Activated naive CD4-positive, alpha-beta T cell treated with anti-CD3 and anti-CD28 coated beads, Interleukin-2, amount 50 U/mL, for 16 hours (primary cell): Measurements from ENCODE around the gene GATA3.

Source experiments
- DNase-seq: peaks from one replicate; pipeline ENCODE4 v3.0.0-alpha.2; 2020

Gene GATA3

DNA sequence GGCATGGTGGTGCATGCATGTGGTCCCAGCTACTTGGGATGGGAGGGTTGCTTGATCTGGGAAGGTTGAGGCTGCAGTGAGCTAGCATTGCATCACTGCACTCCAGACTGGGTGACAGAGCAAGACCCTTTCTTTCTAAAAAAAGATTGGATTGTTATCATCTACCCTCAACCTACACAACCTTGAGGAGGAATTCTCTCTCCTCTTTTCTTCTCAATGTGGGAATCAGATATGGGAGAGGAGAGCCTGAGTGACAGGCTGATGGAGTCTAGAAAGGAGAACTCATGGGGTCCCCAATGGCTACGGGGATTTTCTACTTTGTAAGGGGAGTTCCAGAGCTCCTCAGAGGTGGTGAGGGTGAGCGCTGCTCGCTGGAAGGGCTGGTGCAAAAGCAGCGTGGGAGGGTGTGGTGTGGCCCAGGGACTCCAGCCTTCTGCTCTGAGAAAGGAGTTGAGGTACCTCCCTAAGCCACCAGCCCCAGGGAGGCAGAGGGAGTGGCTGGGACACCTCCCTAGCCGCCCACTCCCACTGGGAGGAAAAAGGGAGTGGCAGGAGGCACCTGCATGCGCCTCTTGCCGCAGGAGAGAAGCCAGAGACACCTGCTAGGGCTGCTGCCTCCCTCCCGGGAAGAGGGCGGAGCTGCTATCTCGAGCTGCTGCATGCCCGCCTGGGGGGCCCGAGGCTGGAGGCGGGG, 48.4 kb downstream of the GATA3 start:
- DNase-seq = no peak

DNA sequence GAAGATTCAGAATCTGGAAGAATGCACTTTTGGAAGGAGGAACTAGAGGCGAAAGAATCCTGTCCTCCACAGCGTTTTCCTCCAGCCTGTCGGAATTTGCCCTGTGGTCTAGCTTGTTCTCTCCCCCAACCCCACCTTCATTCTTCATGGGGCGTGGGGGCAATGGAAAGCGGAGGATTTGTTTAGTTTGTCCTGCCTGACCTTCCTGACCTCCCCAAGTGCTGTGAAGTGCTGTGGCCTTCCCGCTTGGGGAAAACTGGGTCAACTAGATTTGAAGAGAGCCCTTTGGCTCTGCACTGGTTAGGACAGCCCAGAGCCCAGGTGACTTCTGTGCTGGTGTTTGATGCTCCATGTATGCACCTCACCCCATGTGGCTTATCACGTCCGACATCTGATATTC, 49.1 kb downstream of the GATA3 start:
- no peak for DNase-seq

DNA sequence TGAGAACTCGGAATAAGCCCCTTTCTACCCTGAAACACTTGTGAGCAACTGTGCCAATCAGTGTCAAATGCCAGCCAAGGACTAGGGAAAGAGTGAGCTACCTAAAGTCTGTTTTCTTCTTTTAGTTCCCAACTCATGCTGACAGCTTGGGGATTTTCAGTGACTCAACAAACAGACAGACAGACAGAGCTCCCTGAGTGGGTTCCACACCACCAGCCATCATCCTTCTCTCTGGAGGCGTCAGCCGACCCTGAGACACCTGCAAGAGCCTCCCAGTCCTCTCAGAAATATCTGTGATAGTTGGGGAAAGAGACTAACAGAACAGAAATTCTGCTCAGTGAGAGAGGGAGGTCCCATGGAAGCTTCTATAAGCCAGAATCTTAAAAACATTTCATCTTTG, 49.5 kb downstream of the GATA3 start:
- DNase-seq = no peak

DNA sequence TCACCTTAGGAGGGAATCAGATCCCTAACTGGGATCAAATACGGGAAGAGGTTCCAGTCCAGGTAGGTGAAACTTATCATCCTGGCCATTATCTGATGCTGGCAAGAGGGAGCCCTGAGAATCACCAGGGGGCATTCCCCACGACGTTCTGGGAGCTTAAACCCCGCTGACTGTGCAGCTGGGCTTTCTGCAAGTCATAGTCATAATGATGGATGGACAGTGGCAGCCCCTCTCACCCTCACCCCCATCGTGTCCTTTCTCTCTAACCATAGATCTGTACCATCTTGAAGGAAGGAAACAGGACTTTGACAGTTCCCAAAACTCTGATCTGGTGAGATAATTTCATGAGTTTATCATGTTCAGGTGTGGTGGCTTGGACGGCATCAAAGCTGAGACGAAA, 50.2 kb downstream of the GATA3 start:
- no peak for DNase-seq

DNA sequence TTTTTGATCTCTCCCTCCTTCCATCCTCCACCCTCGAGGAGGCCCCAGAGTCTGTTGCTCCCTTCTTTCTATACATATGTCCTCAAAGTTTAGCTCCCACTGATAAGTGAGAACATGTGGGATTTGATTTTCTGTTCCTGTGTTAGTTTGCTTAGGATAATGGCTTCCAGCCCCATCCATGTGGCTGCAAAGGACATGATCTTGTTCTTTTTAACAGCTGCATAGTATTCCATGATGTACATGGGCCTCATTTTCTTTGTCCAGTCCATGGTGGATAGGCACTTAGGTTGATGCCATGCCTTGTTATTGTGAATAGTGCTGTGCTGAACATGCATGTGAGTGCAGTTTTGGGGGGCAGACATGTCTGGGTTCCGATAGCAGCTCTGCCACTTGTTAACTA, 51.4 kb downstream of the GATA3 start:
- DNase-seq = no peak

DNA sequence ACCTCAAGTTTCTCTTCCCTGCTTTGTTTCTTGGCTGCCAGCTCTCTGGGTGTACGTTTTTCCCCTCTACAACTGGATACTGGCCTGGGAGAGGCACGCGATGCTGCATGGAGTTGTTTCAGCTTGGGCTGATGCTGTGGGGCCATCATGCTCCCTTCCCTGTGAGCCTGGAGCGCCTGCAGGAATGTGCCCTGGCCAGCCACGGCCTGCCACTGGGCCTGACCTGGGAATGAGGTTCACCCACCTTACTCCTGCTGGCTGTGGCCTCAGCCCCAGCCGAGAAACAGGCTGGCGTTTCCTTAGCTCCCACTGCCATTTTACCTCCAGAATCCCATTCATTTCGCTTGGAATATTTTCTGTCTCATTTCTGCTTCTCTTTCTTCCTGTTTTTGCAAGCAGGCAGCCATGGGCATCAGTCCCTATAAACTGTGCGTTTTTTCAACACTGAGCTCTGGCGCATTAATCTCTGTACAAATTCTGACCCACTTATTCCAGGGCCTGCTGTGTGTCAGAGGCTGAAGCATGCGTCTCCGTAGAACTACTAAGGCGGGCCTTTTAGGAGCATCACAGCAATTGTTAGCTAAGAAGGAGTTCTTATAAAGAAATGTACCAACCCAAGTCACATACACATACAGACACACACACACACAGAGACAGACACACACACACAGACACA, 57.9 kb downstream of the GATA3 start:
- no peak for DNase-seq

DNA sequence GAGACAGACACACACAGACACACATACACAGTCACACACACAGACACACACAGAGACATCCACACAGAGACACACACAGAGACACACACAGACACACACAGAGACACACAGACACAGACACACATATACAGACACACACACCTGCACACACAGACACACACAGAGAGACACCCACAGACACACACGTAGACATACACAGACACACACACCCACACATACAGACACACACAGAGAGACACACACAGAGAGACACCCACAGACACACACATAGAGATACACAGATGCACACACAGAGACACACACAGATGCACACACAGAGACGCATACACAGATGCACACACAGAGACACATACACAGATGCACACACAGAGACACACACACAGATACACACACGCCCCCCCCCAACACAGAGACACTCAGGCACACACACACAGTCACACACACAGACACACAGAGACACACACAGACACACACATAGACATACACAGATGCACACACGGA, 58.5 kb downstream of the GATA3 start:
- DNase-seq = no peak

DNA sequence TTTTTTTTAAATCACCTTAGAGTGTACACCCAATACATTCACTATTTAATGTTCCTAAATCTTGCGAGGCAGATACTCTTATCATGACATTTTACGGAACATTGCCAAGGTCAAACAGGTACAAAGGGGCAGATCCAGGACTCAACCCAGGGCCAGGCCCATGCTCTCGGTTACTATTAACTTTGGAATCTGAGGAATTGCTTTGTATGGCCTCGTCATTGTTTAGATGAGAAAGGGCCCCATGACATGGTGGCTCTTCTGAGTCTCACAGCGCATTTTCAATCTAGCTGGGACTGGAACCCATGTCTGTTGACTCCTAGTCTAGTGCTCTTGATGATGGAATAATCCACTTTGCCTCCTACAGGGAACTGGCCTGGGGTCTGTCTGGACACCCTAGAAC, 59.1 kb downstream of the GATA3 start:
- DNase-seq = no peak

DNA sequence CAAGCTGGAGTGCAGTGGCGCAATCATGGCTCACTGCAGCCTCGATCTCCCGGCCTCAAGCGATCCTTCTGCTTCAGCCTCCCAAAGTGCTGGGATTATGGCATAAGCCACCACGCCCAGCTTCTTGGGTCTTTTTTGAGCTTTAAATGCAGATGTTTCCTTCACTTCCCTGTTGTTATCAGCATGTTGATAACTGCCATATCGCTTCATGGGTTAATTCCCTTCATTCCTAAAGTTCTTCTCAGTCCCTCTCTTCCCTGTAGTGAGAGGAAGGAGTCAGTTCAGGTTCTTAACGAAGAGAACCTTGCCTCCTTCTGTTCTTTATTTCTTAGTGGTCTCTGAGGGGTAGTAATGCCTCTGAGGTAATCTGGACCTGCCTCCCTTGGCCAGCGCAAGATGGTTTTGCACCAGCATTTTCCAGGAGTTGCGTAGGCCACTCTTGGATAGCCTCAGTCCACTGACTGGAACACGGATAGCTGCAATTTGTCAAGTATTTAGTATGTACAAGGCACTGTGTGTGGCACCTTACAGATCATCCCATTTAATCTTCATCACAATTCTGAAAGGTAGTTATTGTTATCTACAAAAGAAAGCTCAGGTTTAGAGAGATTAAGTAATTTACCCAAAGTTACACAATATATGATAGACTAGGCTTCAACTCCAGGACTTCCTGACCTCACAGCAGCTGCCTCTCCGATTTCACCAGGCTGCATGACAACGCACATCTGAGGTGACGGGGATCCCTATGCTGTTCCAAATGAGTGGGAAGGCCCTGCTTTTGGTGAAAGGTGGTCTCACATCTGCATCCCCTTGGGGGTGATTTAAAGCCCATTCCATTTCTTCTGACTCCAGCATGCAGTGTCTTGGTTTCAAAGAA, 60.5 kb downstream of the GATA3 start:
- no peak for DNase-seq

DNA sequence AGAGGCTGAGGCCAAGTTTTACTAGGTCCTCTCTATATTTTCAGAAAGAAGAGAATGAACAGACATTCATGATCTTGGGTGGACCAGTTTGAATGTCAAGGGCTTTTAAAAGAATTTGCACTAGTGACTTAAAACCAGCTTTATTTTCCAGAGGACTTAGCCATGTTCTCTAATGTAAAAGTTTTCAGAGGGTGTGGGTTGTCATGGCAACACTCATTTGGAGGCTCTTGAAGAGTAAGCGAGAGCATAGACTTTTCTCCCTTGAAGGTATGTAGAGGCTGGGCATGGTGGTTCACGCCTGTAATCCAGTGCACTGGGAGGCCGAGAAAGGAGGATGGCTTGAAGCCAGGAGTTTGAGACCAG, 61.1 kb downstream of the GATA3 start:
- no peak for DNase-seq

DNA sequence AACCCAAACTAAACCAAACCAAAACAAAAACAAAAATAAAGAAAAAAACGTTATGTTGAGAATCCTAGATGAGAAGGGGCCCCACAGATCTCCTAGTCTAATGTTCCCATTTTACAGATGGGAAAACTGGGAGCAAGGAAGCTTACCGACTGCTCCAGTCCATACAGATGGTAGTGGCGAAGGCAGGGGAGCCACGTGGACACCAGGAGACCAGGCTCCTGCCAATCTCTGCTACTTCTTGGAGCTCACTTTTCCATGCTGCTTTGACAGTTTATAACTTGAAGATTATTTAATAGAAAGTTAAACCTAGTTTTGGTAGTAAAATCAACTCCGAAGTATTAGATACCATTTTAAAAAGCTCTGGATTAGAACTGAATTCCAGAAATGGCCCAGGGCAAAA, 62.0 kb downstream of the GATA3 start:
- no peak for DNase-seq

DNA sequence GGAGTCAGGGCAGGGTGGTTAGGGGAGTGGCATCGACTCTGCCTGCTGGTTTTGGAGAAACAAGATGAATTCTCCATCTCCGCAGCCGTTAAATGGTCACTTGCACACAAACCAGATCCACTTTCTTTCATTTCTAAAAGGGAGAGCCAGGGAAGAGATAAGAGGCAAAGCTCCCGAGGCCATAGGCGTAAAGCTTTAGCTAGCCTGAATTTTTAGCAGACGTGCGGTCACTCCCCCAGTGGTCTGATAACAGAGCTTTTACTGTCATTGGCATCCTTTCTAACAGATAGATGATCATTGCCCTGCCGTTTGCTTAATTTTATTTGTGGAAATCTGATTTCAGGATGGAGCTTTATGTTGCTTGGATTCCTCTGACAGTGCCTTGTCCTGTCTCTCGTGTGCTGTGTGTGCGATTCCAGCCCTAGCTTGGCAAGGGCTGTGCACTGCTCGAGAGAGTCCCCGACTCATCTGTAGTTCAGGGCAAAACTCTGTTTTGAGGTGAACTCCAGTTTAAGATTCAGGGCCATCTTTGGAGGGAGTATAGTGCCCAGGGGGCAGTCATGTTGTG, 62.5 kb downstream of the GATA3 start:
- DNase-seq = no peak

DNA sequence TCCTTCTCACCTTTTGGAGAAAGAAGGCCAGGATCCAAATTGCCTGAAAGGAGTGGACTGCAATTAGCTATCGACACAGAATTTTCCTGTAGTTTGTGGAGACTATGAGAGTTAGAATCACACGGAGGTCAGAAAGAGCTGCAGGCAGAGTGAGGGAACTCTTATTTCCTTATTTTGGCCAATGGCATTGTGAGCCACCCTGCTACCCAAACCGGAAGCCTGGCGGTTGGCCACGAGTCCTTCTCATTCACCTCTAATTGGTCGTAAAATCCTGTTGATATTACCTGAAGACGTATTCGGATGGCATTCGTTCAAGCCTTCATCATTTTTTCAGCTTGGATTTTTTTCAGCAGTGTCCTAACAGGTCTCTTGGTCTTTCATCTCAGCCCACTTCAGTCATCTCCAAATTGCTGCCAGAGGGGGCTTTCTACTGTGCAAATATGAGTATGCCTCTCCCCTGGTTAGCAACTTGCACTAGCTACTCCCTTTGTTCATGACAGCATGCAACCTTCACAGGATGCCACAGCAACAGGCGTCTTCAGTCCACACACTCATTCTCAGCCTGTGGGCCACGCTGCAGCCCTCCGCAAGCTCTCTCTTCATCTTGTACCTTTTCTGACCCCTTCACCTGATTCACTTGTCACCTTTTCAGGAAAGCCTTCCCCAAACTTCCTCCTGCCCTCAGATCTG, 66.9 kb downstream of the GATA3 start:
- DNase-seq = no peak

DNA sequence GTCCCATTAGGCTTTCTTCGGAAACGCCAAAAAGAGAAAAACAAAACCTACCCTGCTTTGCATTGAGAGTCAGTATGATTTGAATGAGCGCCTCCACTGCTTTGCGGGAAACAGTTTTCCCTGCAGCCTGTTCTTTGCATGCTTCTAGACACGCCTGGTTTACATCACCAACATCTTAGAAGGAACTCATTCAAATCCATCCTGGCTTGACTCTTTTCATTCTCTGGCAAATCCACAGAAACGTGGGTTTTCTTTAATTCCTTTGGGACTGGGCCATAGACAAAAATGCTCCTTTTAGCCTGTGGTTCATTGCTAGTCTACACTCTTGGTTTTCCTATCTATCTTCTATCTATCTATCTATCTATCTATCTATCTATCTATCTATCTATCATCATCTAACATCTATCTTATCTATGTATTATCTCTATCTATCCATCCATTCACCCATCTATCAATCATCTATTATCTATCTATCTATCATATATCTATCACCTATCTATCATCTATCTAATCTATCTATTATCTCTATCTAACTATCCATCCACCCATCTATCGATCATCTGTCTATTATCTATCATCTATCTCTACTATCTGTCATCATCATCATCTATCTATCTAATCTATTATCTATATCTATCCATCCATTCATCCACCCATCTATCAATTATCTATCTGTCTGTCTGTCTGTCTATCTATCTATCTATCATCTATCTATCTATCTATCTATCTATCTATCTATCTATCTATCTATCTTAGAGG, 68.3 kb downstream of the GATA3 start:
- DNase-seq = no peak

DNA sequence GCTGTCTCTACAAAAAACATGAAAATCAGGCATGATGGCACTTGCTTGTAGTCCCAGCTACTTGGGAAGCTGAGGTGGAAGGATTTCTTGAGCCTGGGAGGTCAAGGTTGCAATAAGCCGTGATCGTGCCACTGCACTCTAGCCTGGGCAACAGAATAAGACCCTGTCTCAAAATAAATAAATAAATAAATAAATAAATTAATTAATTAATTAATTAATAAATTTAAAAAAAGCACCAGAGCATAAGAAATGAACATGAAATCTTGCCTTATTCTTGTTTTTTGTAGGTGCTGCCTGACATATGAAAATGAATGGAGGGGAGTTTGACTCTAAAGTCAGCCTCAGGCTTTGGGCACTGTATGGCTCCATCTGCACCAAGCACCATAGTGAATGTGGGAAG, 69.9 kb downstream of the GATA3 start:
- DNase-seq = no peak
